Superior temporal gyrus (tissue), 1 donor: ENCODE measurements around the gene CYP4F3.
"Not testable (repeated sequence)": the region's sequence is repeated elsewhere in the genome, so short reads cannot be mapped to it uniquely, and the experiment has no call there.

Experiments
- DNase-seq: peaks from one replicate; pipeline ENCODE4 v3.0.0-alpha.2; 2016; ENCODE audit errors: extremely low spot score

CYP4F3 gene

GRCh38 chr19:15640294-15640903, at the start of gene CYP4F3:
Gene CYP4F3, plus strand, starts transcription at chr19:15640897. Its CDS starts 519 bp downstream, at chr19:15641416.
- peak; percentile 22 for DNase-seq

- DNase-seq = no peak
Observed at GRCh38 chr19:15591796-15592195, 48.9 kb upstream of the CYP4F3 start.

- DNase-seq = not testable (repeated sequence)
Observed at GRCh38 chr19:15592506-15592905, 48.2 kb upstream of the CYP4F3 start.

GRCh38 chr19:15593766-15594165, 46.9 kb upstream of the CYP4F3 start:
- not testable (repeated sequence) for DNase-seq

GRCh38 chr19:15595069-15595468, 45.6 kb upstream of the CYP4F3 start:
- no peak for DNase-seq

GRCh38 chr19:15607978-15608925, 32.4 kb upstream of the CYP4F3 start:
- DNase-seq = not testable (repeated sequence)

- no peak for DNase-seq
Observed at GRCh38 chr19:15609261-15609660, 31.4 kb upstream of the CYP4F3 start.

GRCh38 chr19:15612342-15612741, 28.4 kb upstream of the CYP4F3 start:
- no peak for DNase-seq

- DNase-seq = no peak
Observed at GRCh38 chr19:15613338-15613737, 27.4 kb upstream of the CYP4F3 start.

GRCh38 chr19:15614507-15615379, 26.0 kb upstream of the CYP4F3 start, which contains the start of gene CYP4F8:
Gene CYP4F8, plus strand, starts transcription at chr19:15615218. Its CDS starts 399 bp downstream, at chr19:15615617.
- DNase-seq = no peak

- DNase-seq = no peak
Observed at GRCh38 chr19:15615526-15615925, 25.2 kb upstream of the CYP4F3 start.

GRCh38 chr19:15616183-15616582, 24.5 kb upstream of the CYP4F3 start:
- no peak for DNase-seq

GRCh38 chr19:15616627-15617270, 23.9 kb upstream of the CYP4F3 start:
- DNase-seq = no peak

- DNase-seq = no peak
Observed at GRCh38 chr19:15618321-15618720, 22.4 kb upstream of the CYP4F3 start.

- DNase-seq = no peak
Observed at GRCh38 chr19:15621801-15622200, 18.9 kb upstream of the CYP4F3 start.

GRCh38 chr19:15622991-15623390, 17.7 kb upstream of the CYP4F3 start:
- no peak for DNase-seq

- no peak for DNase-seq
Observed at GRCh38 chr19:15623711-15624318, 16.9 kb upstream of the CYP4F3 start.

GRCh38 chr19:15628236-15629002, 12.3 kb upstream of the CYP4F3 start:
- no peak for DNase-seq

GRCh38 chr19:15629003-15629880, 11.5 kb upstream of the CYP4F3 start:
- peak; percentile 77 for DNase-seq
